GM18519 (cell line): ENCODE results near the gene CT45A6.
"Not testable (repeated sequence)": the region's sequence is repeated elsewhere in the genome, so short reads cannot be mapped to it uniquely, and the experiment has no call there.

Experiments
- ATAC-seq: cut with Tn5 transposase; IDR thresholded peaks from one replicate; pipeline ENCODE4 v1.9.1; 2021; ENCODE audit warnings: mild to moderate bottlenecking, moderate library complexity; ENCODE audit not compliant: unreplicated experiment, low FRiP score

CT45A6 gene, protein sequence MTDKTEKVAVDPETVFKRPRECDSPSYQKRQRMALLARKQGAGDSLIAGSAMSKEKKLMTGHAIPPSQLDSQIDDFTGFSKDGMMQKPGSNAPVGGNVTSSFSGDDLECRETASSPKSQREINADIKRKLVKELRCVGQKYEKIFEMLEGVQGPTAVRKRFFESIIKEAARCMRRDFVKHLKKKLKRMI

DNA sequence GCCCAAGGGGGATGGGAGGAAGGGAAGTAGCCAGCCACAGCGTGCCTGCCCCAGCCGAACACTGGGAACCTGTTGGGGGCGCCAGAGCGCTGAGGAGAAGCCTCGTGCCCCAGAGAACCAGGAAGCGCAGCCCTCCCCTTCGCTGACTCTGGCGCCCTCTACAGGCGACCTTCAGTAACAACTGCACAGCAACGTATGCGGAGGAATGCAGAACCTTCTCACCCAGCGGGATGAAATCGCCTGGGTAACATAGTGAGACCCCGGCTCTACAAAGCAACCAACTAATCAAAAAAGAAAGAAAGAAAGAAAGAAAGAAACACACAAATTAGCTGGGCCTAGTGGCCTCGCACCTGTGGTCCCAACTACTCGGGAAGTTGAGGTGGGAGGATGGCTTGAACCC is at the start of gene CT45A6:
TSS of gene CT45A6 (minus strand) at position 101 of the 400 bp plus-strand sequence. CDS start 3,794 bp downstream, outside the sequence.
- ATAC-seq = not testable (repeated sequence)

GRCh38 chrX:135837180-135837579 is 34.6 kb upstream of the CT45A6 start, which contains the start of gene CT45A7:
Gene CT45A7, minus strand, starts transcription at chrX:135837280. Its CDS starts 3,747 bp downstream, at chrX:135833533.
- not testable (repeated sequence) for ATAC-seq

DNA sequence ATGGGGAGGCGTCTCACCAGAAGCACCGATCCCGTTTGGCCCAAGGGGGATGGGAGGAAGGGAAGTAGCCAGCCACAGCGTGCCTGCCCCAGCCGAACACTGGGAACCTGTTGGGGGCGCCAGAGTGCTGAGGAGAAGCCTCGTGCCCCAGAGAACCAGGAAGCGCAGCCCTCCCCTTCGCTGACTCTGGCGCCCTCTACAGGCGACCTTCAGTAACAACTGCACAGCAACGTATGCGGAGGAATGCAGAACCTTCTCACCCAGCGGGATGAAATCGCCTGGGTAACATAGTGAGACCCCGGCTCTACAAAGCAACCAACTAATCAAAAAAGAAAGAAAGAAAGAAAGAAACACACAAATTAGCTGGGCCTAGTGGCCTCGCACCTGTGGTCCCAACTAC is 17.3 kb upstream of the CT45A6 start, which contains the start of gene CT45A2:
TSS of gene CT45A2 (minus strand) at position 101 of the 400 bp plus-strand sequence. CDS start 3,747 bp downstream, outside the sequence.
- ATAC-seq = not testable (repeated sequence)

GRCh38 chrX:135785403-135785802 is 17.2 kb downstream of the CT45A6 start, which contains the start of gene CT45A5:
Gene CT45A5, minus strand, starts transcription at chrX:135785503. Its CDS starts 3,774 bp downstream, at chrX:135781729.
- ATAC-seq = not testable (repeated sequence)

- ATAC-seq = not testable (repeated sequence)
Measured at GRCh38 chrX:135768091-135768490, 34.5 kb downstream of the CT45A6 start, which contains the start of gene CT45A3. Gene CT45A3, minus strand, starts transcription at chrX:135768191. Its CDS starts 3,747 bp downstream, at chrX:135764444.

DNA sequence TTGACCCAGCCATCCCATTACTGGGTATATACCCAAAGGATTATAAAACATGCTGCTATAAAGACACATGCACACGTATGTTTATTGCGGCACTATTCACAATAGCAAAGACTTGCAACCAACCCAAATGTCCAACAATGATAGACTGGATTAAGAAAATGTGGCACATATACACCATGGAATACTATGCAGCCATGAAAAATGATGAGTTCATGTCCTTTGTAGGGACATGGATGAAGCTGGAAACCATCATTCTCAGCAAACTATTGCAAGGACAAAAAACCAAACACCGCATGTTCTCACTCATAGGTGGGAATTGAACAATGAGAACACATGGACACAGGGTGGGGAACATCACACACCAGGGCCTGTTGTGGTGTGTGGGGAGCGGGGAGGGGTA is 57.8 kb downstream of the CT45A6 start:
- ATAC-seq = not testable (repeated sequence)
